Measurements from ENCODE around the gene ZFYVE28.

Gene ZFYVE28

DNA sequence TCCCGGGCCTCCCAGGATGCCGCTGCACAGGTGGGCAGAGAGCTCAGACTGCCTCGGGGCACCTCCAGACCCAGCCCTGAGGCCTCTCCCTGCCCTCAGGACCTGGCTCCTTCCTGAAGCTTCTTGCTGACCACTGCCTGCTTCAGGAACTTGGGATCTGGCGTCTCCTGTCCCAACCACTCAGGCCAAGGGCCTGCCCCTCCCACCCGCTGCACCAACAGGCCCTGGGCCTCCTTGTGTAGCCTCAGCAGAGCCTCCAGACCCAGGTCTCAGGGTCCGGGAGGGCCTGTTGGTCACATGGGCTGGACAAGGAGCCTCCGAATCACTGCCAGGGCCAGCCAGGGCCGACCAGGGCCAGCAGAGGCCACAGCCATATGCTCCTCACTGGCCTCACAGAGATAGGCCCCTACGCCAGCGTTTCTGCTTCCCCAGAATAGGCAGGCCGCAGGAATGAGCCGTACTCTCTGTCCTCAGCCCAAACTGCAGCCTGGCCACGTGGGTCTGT is 159.4 kb downstream of the ZFYVE28 start:
- no peak for DNase-seq (ENCODE audit: low spot score)

DNA sequence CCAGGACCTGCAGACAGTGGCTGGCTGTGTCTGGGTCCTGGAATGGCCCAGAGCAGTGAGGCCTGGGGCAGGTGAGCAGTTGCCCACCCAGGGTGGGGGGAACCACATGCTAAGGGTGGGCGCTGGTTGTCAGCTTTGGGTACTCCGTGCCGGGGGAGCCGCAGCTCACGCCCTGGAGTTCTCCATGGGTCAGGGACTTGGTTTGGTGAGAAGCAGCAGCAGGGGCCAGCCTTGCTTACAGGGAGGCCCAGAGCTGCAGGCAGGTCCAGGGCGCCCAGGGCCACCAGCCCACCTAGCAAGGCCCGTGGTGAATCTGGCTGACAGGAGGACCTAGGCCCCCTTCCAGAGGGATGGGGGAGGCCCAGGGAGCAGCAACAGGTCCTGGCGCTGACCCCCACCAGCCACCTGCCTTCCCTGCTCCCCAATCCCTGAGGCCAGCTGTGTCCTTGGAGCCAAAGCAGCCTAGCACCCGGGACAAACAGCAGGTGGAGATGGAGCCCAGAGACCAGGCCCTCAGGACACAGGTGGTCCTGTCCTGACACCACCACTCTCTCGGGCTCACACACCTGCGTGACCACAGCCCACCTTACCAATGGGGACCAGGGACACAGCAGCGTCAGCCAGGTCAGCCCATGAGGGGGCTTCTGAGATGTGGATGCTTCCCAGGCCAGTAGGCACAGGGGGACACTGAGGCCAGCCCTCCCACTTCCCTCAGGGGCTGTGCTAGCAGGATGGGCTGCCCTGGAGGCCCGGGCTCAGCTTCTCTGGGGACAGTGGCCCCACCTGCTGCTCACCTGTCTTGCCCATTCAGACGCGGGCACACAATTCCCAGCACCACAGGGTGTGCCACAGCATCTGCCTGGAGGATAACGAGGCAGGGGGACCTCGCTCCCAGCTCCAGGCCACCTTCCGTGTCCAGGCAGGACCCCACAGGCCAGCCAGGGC is 160.1 kb downstream of the ZFYVE28 start:
- no peak for DNase-seq (ENCODE audit: low spot score)

DNA sequence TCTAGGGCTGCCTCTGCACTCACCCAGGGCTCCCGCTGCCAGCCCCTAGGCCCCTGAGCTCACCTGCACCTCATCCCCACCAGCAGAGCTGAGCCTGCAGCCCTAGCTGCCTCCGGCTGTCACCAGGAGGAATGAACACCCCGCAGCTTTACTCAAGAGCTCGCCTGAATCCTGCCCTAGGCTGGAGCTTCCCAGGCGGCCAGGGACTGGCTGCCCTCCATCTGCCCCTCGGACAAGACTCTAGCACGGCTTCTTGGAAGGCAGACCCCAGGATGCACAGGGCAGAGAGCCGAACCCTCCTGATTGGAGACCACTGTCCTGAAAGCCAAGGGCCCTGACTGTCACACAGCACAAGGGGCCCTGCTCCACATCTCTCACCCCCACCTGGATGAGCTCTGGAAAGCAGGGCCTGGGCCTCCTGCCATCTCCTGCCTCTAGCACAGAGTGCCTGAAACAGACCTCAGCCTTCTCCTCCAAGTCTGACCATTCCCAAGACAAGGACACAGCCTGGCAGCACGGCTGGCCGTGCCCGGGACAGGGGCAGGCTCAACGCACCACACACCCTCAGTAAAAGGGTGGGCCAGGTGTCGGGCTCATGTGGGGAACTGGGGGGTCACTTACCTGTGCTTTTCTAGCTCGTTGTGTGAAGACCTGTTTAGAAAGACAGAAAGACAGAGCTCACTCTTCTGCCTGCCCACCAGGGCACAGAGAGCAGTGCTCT is 160.9 kb downstream of the ZFYVE28 start:
- DNase-seq (ENCODE audit: low spot score) = peak; percentile 11

DNA sequence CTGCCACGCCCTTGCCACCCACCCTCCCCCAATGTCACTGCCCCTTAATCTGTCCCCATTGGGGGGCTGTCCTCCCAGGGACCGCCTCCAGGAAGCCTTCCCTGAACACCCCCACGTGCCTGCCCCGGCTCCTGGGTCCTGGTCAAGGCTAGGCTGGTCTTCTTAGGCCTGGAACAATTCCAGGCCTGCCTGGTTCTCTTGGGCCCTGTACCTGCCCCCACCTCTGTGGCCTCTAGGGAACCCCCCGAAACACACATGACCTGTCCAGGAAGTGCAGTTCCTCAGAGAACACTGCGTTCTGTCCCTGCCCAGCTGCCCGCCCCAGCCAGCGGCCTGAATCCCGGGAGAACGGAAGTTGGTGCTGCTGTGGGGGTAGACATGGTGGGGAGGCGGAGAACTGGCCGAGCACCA is 161.7 kb downstream of the ZFYVE28 start:
- peak; percentile 16 for DNase-seq (ENCODE audit: low spot score)

DNA sequence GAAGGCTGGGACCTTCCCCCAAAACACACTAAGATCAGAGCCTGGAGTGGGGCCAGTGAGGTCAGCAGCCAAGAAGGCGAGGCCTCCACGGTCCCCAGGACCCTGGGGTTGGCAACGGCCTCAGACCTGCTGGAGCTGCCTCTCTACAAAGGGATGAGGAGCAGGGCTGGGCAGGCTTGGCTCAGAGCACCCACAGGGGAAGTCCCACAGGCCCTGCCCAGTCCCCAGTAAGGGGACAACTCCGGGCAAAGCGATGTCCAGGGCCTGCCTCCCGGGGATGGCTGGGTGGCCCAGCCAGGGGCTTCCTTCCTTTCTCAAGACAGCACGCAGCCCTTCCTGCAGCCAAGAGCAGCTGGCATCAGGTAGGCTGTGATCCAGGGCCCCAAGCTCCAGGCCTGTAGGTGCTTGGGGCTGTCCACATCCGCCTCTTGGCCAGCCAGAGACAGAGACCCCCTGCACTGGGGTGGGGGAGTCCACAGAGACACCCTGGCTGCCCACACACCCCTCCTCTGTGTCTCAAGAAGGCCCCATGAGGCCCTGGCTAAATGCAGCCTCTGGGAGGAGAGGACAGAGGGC is 162.2 kb downstream of the ZFYVE28 start:
- peak; percentile 14 for DNase-seq (ENCODE audit: low spot score)

DNA sequence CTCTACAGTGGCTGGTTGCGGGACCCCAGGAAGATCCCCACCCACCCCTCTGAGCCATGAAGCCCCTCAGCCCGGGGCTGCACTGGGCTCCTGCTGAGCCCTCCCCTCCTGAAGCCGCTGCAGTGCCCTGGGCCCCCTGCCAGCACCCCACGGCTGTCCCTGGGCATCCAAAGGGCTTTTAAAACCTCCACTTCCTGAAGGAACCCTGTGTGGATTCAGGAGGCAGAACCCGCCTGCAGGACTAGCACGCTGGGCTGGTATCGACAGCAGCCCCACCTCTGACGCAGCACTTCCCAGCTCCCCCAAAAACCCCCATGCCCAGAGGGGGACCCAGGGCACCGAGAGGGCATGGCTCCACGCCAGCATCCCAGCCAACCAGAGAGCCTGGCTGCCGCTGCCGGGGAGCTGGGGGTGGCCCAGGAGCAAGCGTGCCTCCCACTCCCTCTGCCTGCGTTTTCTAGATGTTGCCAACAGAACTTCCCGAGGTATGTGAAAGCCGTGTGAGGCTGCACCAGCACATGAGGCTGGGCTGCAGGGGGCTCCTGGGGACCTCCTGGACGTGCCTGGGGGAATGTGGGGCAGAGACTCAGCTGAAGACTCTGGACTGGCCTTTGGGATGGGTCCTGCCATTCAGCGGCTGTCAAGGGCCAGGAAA is 162.8 kb downstream of the ZFYVE28 start:
- peak; percentile 23 for DNase-seq (ENCODE audit: low spot score)

DNA sequence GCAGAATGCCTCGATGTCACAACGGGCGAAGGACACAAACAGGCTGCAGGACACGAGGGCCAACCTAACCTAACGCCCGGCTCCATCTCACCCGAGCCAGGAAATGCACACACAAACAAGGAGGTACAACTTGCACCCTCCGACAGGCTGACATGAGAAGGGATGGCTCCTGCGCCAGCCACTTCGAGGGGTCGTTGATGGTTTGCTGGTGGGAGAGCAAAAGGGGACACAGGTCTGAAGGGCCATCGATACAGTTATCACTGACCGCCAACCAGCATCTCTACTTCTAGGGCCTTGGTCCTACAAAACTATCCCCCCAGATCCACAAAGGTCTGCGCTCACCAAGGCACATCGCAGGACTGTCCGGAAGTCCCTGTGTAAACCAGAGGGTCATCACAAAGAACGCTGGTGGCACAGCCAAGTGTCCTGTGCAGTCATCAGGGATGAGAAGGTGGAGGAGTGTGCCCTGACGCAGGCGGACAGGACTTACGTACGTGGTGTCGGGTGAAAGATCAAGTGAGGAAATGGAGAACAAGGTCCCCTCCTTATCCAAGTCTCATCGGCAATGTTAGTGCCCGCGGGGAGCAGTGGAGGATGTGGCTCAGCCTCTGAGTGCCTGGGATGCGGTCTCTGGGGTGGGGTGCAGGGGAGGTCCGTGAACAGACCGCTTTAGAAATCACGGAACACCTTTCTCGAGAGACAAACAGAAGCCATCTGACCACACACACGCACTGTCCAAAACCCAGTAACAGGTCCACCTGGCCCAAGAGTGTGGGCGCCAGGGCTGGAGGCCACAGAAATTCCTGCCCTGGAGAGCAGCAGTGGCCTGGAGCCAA is 163.6 kb downstream of the ZFYVE28 start:
- DNase-seq (ENCODE audit: low spot score) = peak; percentile 12

DNA sequence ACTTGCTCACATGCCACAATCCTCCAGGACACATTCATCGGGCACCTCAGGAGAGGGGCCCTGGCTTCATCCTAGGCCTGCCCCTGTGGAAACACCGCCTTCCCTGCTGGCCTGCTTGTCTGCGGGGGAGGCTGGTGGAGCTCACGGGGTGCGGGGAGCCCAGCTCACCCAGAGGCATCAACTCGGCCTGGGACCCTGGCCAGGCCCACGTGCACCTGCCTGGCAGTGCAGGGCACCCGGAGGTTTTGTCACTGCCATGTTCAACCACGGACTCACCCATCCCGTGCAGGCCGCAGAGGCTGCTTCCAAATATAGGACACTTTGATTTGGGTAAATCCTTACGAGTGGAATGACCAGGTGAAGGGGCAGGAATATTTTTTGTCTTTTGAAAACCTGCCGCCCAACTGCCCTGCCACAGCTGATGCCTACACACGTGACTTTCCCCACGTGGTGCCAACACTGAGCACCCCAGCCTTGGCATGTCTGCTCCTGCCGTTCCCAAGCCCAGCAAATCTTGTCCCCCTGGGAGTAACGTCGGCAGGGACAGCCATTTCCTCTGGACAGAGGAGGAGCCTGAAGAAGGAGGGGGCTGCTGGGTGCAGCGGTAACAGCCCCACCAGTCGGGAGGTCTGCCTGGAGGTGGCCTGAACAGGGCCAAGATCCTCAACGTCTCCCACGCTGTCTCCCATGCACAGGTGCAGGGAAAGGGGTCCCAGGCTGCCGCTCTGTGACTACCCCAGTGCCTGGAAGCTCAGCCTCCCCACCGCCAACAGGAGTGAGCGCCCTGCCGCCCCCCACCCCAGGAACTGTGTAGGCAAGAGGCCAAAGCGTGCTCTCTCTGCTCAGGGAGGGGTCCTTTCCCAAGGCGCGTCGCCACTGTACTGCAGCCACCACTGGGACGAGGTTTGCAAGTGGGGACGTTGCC is 165.0 kb downstream of the ZFYVE28 start:
- peak; percentile 22 for DNase-seq (ENCODE audit: low spot score)

DNA sequence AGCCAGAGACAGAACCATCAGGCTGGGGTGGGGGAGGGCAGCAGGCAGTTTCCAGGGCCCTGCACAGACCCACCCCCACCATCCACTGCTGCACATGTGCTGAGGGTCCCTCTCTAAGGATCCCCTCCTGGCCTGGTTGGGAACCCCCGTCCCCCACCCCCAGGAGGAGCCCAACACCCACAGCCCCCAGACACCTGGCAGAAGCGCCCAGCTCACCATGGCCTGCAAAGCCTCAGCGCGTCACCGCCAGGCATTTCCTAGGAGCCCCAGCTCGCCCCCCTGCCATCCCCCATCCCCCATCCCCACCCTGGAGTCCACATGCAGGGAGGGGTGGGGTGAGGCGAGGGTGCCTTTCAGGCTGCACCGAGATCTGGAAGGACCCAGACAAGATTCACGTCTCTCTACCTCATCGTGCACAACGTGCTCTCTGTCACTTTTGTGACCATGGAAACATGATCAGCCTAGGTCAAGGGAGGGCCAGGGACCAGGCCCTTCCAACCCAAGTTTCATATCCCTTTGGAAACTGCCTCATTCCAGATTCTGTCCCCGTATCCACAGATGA is 165.8 kb downstream of the ZFYVE28 start:
- no peak for DNase-seq (ENCODE audit: low spot score)

DNA sequence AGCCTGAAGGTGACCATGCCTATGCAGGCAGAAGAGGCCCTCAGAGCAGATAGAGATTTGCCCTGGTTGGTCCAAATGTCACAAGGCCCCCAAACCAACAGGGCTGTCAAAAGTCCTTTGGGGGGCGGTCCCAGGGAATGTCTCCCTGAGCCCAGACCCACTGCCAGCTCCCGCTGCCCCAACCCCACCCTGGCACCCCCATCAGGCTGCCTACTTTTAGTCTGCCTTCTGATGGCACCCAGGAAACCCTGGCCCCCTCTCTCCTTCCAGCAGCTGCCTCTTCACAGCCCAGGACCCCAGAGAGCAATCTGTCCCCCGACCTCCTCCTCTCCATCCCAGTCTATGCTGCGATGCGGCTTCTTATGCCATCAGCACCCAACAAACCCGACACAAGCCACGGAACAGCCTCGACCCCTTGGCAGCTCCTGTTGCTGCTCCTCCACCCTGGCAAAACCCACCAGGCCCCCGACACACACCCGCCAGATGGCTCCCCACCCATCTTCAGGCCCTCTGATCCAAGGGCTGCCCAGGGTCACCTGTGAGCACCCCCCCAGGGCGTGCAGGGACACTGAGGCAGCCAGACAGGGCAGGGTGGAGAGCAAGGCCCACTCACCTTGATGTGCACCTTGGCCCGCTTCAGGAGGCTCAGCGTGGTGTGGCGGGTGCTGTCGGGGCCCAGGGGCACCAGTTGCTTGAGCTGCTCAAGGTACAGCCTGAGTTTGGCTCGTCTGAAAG is 166.5 kb downstream of the ZFYVE28 start:
- DNase-seq (ENCODE audit: low spot score) = peak; percentile 29

DNA sequence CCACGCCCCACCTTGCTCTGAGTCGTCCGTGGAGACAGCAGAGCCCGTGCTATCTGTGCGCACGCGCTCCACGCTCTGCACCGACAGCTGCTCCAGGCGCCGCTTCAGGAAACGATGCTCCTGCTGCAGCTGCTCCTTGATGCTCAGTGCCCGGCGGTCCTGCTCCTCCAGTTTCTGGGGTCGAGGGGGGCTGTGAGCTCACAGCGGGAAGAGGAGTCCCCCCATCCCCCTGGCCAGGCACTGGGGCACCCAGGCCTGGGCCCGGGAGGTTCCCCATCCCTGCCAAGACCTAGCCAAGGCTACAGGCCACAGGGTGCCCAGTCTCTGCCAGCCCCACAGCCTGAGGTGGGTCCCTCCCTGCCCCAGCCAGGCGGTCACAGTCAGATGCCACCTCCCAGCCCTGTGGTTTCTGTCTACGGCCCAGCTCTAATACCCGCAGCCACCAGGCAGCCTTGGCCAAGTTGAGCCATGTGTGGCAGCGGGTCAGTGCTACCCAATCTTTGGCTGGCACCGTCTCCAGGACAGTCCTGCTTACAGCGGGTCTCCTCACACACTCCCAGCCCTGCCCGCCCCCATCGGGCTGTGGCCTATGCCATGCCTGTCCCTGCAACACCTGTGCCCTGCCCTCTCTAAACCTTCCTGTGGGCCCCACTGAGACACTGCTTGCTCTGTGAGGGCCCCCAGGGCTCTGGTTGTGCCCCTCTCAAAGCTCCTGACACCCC is 167.2 kb downstream of the ZFYVE28 start:
- peak; percentile 28 for DNase-seq (ENCODE audit: low spot score)

DNA sequence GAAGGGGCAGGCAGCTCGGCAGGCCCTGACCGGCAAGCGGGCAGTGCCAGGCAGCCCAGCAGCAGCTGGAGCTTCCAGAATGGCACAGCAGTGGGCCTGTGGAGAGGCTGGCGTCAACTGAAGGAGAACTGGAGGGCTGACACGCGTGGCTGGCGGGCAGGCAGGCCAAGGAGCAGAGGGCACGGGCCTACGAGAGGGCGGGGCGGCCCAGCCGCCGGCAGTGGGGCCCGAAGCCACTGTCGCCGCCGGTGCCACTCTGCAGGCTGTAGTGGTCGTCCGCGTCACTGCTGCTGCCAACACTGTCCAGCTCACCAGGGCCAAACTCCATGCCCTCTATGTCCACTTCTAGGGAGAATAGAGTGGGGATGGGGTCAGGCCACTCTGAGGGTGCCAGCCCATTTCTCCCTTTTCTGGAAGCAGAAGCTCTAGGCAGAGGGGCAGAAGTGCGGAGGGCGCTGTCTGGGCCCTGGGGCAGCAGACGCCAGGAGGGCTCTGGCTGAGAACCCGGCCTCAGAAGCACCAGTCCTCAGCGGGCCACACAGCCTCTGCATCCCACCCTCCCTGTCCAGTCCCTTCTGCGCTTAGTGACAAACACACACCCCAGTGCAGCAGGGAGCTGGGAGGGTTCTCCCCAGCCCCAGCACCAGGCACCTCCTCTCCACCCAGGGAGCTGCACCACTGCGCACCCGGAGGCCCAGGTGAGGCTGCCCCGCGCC is 167.9 kb downstream of the ZFYVE28 start:
- peak; percentile 28 for DNase-seq (ENCODE audit: low spot score)

DNA sequence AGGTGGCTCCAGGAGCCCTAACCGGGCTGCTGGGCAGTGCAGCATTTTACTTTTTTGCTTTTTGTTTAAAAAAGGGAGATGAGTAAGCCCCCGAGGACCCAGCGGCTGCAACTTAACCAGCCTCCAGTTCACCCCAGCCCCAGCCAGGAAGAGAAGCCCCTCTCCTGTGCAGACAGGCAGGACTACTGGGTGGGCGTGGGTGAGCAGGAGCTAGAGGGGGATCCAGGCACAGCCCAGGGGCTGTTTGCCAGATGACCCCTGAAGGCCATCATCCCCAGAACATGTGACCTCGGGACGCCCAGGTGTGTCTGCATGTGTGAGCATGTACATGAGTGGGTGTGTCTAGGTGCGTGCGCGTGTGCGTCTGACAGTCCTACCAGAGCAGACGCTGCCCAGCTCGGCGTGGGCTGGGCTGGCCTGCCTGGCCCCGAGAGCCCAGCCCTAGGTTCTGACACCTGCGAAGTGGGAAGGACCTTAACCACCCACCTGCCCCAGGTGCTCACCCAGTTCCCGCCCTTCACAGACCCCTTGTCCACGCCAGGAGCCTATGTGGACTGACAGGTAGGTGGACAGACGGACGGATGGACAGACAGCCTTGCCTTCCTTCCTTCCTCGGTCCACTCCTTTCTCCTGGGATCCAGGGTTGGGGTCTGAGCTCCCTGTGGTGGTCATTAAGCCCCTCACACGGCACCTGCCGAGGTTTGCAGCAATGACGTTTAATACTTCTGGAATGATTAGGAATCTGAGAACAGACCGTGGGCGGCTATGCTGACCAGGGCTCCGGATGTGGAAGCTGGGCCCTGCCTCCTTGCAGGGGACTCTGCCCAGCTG is 168.7 kb downstream of the ZFYVE28 start:
- peak; percentile 24 for DNase-seq (ENCODE audit: low spot score)

DNA sequence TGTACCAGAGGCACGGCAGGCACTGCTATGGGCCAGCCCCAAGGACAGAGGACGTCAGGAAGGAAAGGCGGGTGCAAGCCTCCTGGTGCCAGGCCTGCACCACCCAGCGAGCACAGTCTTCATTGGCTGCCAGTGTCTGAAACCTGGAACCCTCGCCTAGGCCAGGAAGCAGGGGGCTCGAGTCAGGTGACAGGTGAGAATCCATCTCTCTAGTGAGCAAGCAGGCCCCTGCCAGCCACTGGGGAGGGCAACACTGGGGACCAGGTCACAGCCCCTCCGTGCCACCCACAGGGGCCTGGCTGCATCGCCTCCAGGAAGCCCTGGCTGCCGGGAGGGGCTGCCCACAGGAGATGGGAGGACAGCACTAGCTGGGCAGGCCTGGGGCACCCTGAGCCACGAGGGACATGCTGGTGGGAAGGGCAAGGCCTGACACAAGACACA is 169.6 kb downstream of the ZFYVE28 start:
- peak; percentile 19 for DNase-seq (ENCODE audit: low spot score)

DNA sequence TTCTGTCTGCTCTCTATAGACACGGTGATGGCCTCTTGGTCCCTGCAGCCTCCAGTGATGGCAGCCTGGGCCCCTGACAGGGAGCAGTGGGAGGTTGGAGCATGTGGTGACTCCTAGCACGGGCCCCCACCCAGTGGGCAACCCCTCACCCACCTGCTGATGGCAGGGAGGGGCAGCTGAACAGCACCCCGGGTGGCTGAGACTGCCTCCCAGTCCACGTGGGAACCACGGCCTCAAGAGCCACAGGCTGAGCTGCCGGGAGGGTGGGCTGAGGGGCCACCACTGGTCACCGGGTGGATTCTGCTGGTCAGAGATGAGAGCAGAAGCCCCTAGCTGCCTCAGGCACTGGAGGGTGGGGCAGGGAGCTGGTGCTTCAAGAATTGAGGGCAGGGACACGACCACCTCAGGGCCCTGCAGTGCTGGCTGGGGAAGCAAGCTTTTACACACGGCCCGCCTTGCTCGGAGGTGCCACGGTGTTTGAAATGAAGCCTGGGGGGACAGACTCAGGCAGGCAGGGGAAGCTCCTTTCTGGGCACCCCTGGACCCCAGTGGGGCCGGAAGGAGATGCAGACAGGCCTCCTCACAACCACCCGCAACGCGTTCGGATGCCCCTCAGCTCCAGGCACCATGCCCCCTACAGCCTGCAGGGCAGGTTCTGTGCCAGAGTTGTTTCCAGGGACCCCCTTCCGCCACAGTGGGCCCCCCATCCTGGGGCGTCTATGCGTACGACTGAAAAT is 170.2 kb downstream of the ZFYVE28 start:
- DNase-seq (ENCODE audit: low spot score) = peak; percentile 24
